ENCODE results near the gene GEMIN5. TPM values are rescaled to one million over a fixed set of nuclear protein-coding genes. Genes with fewer than 3 reads are reported as not detected.
A peak's percentile ranks its signal among the peaks of the same experiment; 100 is the strongest.

The GEMIN5 gene
- total RNA-seq, 6 experiments from 2014 or later: 5.7 to 11.3 (median 7.5) TPM

GRCh38 chr5:154840435-154841272 is 97.4 kb downstream of the GEMIN5 start:
- intact Hi-C loops (cut with DNase I): no loop called here
- Histone ChIP-seq H3K36me3 (no peaks in the 10 kb centered on the region), H3K9me3 (no peaks in the 10 kb centered on the region), H3K4me1 (peaks cover 0 to 44% (median 11%) of the 10 kb centered on the region in 4 donors), H3K27ac (no peak overlapping the region), H3K4me3 (no peak overlapping the region), H3K27me3 (no peaks in the 10 kb centered on the region)
- ATAC-seq (peak; percentile 8 to 55 (median 18)), DNase-seq (no peak)
- TF ChIP-seq, protein P1, sequence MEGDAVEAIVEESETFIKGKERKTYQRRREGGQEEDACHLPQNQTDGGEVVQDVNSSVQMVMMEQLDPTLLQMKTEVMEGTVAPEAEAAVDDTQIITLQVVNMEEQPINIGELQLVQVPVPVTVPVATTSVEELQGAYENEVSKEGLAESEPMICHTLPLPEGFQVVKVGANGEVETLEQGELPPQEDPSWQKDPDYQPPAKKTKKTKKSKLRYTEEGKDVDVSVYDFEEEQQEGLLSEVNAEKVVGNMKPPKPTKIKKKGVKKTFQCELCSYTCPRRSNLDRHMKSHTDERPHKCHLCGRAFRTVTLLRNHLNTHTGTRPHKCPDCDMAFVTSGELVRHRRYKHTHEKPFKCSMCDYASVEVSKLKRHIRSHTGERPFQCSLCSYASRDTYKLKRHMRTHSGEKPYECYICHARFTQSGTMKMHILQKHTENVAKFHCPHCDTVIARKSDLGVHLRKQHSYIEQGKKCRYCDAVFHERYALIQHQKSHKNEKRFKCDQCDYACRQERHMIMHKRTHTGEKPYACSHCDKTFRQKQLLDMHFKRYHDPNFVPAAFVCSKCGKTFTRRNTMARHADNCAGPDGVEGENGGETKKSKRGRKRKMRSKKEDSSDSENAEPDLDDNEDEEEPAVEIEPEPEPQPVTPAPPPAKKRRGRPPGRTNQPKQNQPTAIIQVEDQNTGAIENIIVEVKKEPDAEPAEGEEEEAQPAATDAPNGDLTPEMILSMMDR (IDR thresholded peaks at IDR 0.05): no peak
- TF ChIP-seq POLR2A (IDR thresholded peaks at IDR 0.05): no peak
- 72% methylated on average over 4 of the region's 6 CpGs for WGBS (ENCODE audit: insufficient coverage, low coverage, low lambda C conversion rate, missing lambda C conversion rate)

Other genes with a start within 250 kb of the GEMIN5 start
- gene LARP1, start 182.8 kb downstream of the GEMIN5 start, total RNA-seq: 10 to 100 TPM; 58.2 to 85.7 (median 73.0) TPM
- 10 to 100 TPM; 27.3 to 98.1 (median 53.2) TPM for gene FAXDC2, start 87.6 kb downstream of the GEMIN5 start, total RNA-seq
- gene CNOT8, start 79.6 kb downstream of the GEMIN5 start, total RNA-seq: 10 to 100 TPM; 12.4 to 19.6 (median 16.5) TPM
- gene MRPL22, start 2.9 kb upstream of the GEMIN5 start, total RNA-seq: 10 to 100 TPM; 22.0 to 30.9 (median 26.4) TPM
- gene KIF4B, start 75.5 kb upstream of the GEMIN5 start, total RNA-seq: not detected

Data from right lobe of liver (tissue), 6 donors.